Measurements from ENCODE around the gene FARP1.
A peak's percentile ranks its signal among the peaks of the same experiment; 100 is the strongest.

The FARP1 gene

GRCh38 chr13:98450539-98451111, 307.7 kb downstream of the FARP1 start:
- DNase-seq = peak; percentile 53

- no peak for DNase-seq
Observed at GRCh38 chr13:98451676-98452470, 309.0 kb downstream of the FARP1 start.

- no peak for DNase-seq
Observed at GRCh38 chr13:98452851-98453843, 310.3 kb downstream of the FARP1 start.

GRCh38 chr13:98454389-98454881, 311.5 kb downstream of the FARP1 start:
- no peak for DNase-seq

- DNase-seq = no peak
Observed at GRCh38 chr13:98456413-98456845, 313.5 kb downstream of the FARP1 start.

- no peak for DNase-seq
Observed at GRCh38 chr13:98457053-98457452, 314.2 kb downstream of the FARP1 start.

- no peak for DNase-seq
Observed at GRCh38 chr13:98458431-98458830, 315.5 kb downstream of the FARP1 start.

- DNase-seq = no peak
Observed at GRCh38 chr13:98459171-98459681, 316.3 kb downstream of the FARP1 start.

- DNase-seq = no peak
Observed at GRCh38 chr13:98459721-98460370, 317.0 kb downstream of the FARP1 start.

GRCh38 chr13:98460516-98460915, 317.6 kb downstream of the FARP1 start:
- DNase-seq = no peak

- DNase-seq = no peak
Observed at GRCh38 chr13:98461486-98462240, 318.8 kb downstream of the FARP1 start.

- DNase-seq = no peak
Observed at GRCh38 chr13:98462241-98462882, 319.5 kb downstream of the FARP1 start.

GRCh38 chr13:98462946-98463345, 320.1 kb downstream of the FARP1 start:
- no peak for DNase-seq

GRCh38 chr13:98466634-98467236, 323.8 kb downstream of the FARP1 start:
- peak; percentile 39 for DNase-seq

- DNase-seq = no peak
Observed at GRCh38 chr13:98467263-98467985, 324.5 kb downstream of the FARP1 start.

GRCh38 chr13:98468361-98468760, 325.5 kb downstream of the FARP1 start:
- DNase-seq = no peak

- no peak for DNase-seq
Observed at GRCh38 chr13:98468929-98469328, 326.0 kb downstream of the FARP1 start.

GRCh38 chr13:98470920-98471319, 328.0 kb downstream of the FARP1 start:
- DNase-seq = no peak

- no peak for DNase-seq
Observed at GRCh38 chr13:98471934-98472333, 329.0 kb downstream of the FARP1 start.

Data from activated CD4-positive, alpha-beta T cell treated with anti-CD3 and anti-CD28 coated beads, Interleukin-10, Interleukin-2, amounts not matched to agents 100 ng/mL and 50 ng/mL, durations not matched to agents 16 hours and 8 hours (primary cell).